Muscle layer of colon (tissue), 2 donors: ENCODE data around the gene ANKRD49.

Experiments used
- H3K27ac ChIP-seq: one replicate; pipeline ENCODE4 v1.7.0; 2013; ENCODE audit warnings: low read depth, mild to moderate bottlenecking, low read length, moderate library complexity
- H3K27me3 ChIP-seq, 2 donors: one replicate each; pipeline ENCODE4 v1.7.0; 2013; ENCODE audit warnings: low read length in 2 of 2, mild to moderate bottlenecking in 2 of 2; ENCODE audit not compliant: insufficient read depth in 2 of 2, control insufficient read depth in 1 of 2
- H3K36me3 ChIP-seq: one replicate; pipeline ENCODE4 v1.7.0; 2013; ENCODE audit warnings: mild to moderate bottlenecking, low read length; ENCODE audit not compliant: insufficient read depth
- H3K4me1 ChIP-seq: one replicate; pipeline ENCODE4 v1.7.0; 2013; ENCODE audit warnings: mild to moderate bottlenecking, low read length; ENCODE audit not compliant: insufficient read depth
- H3K4me3 ChIP-seq, 2 donors: one replicate each; pipeline ENCODE4 v1.7.0; 2013; ENCODE audit warnings: low read length in 2 of 2, low read depth in 1 of 2, mild to moderate bottlenecking in 1 of 2, moderate library complexity in 1 of 2
- H3K9ac ChIP-seq: one replicate; pipeline ENCODE4 v1.7.0; 2013; ENCODE audit warnings: low read length
- H3K9me3 ChIP-seq: one replicate; pipeline ENCODE4 v1.7.0; 2013; ENCODE audit warnings: mild to moderate bottlenecking, low read length
- donor health status: abdominal sarcoma.
- donor health status: Adenocarcinoma of cecum.

ANKRD49 gene

GRCh38 chr11:94532211-94532610 lies 38.4 kb downstream of the ANKRD49 start:
- no peaks in the 10 kb centered on the region for H3K36me3 ChIP-seq
- H3K4me1 ChIP-seq, result no peaks in the 10 kb centered on the region
- H3K27ac ChIP-seq, result no peak overlapping the region
- no peak overlapping the region for H3K9ac ChIP-seq
- H3K27me3 ChIP-seq, result no peaks in the 10 kb centered on the region
- no peaks in the 10 kb centered on the region for H3K9me3 ChIP-seq
- H3K4me3 ChIP-seq, result no peak overlapping the region

DNA sequence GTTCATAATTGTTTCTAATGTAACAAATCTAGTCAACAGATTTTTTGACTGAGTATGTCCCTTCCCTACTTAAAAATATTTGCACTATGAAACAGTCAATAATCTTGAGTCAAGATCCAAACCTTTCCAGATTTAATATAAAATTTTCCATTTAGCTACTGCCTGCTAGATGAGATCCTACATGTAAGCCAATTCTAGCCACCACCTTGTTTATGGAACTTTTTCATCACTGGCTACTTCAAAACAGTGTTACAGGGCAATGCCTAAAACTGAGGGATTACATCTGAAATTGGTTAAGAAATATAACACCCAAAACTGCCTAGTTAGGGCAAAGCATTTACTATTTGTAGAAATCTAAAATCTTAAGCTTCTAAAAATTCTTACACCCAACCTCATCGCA lies 39.4 kb downstream of the ANKRD49 start:
- no peaks in the 10 kb centered on the region for H3K27me3 ChIP-seq
- H3K4me3 ChIP-seq, result no peak overlapping the region
- H3K36me3 ChIP-seq, result no peaks in the 10 kb centered on the region
- H3K27ac ChIP-seq, result no peak overlapping the region
- no peaks in the 10 kb centered on the region for H3K9me3 ChIP-seq
- no peaks in the 10 kb centered on the region for H3K4me1 ChIP-seq
- H3K9ac ChIP-seq, result no peak overlapping the region

DNA sequence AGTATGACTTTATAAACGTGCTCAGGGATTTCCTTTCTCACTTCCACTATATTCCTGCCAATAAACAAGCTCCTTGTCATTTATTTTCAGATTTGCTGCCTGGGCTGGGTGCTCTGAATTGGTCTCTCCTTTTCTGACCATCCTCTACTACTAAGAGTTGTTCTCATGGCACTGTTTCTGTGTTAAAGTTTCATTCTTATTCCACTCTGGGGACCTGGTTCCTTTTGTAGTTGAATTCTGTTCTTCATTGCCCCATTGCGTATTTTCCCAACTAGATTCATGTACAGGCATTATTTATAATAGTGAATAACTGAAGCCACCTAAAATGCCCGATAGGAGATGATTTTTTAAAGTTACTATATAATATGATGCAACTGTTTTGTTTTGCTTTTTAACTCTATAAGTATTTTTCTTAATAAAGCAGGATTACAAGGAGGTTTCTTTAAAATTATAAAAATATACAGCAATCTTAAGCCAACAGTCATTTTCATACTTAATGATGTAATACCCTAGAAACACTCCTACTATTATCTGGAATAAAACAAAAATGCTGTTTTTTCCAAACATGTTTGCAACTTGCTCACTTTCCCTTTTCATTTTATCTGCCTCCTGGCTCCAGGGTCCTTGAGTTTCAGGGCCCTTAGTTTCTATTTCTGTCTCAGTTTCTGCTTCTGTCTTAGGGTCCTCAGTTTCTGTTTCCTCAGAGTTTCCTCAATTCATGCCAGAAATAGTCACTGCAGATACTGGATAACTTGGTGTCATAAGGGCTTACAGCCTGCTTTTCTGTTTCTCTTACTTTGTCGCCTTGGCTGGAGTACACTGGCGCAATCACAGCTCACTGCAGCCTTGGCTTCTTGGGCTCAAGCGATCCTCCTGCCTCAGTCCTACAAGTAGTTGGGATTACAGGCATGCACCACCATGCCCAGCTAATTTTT lies 40.2 kb downstream of the ANKRD49 start:
- H3K4me3 ChIP-seq, result no peak overlapping the region
- no peak overlapping the region for H3K9ac ChIP-seq
- no peaks in the 10 kb centered on the region for H3K27me3 ChIP-seq
- H3K27ac ChIP-seq, result no peak overlapping the region
- no peaks in the 10 kb centered on the region for H3K9me3 ChIP-seq
- H3K4me1 ChIP-seq, result no peaks in the 10 kb centered on the region
- H3K36me3 ChIP-seq, result no peaks in the 10 kb centered on the region

GRCh38 chr11:94536386-94536785 lies 42.6 kb downstream of the ANKRD49 start:
- Histone ChIP-seq H3K27me3 (no peaks in the 10 kb centered on the region), H3K27ac (no peak overlapping the region), H3K9me3 (no peaks in the 10 kb centered on the region)

DNA sequence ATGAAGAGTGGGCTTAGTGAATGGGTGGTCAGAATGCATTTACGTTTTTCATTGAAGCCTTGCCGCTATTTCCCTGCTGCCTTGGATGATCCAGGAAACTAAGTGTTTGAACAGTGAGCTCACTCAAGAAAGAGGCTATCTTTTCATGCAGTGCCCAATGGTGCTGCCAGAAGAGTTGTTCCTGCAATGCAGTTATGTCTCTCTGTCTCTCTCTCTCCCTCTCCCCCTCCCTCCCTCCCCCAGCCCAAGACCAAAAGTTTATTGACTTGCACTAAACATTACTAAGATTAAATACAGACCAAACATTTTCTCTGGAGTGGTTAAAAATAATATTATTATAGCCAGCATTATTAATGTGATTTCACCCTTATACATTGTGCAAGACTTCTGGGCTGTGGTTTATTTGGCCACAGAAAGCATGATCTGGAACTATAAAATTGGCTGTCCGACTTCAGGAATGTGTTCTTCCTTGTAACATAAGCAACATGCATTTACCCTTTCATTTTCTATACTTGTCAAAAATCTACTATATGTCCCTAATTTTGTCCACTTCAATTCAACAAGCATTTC lies 43.3 kb downstream of the ANKRD49 start:
- Histone ChIP-seq H3K36me3 (no peaks in the 10 kb centered on the region), H3K27ac (no peak overlapping the region), H3K4me1 (no peaks in the 10 kb centered on the region), H3K9ac (no peak overlapping the region), H3K27me3 (no peaks in the 10 kb centered on the region), H3K4me3 (no peak overlapping the region), H3K9me3 (no peaks in the 10 kb centered on the region)

More at GRCh38 chr11:94536386-94536785, 42.6 kb downstream of the ANKRD49 start:
- Histone ChIP-seq H3K36me3 (no peaks in the 10 kb centered on the region), H3K4me3 (no peak overlapping the region), H3K4me1 (no peaks in the 10 kb centered on the region), H3K9ac (no peak overlapping the region)

DNA sequence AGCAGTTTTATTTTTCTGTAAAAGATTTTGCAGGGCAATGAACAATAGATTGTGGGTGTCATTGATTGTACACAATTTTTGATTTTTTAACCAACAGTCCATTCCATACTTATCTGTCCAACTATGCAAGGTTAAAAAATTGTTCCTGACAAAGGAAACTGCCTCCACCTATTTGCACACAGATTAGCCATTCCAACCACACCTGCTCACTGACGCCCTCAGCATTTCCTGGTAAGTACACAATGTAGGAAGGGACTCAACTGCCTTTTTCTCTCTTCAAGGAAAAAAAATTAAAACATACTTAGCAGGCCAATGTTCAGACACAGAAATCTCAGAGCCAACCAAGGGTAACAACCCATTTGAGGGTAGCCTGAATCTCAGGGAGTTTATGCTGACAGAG lies 45.6 kb downstream of the ANKRD49 start:
- H3K27me3 ChIP-seq, result no peaks in the 10 kb centered on the region

GRCh38 chr11:94543695-94544645 lies 50.2 kb downstream of the ANKRD49 start, which contains the start of gene FUT4:
Gene FUT4 (plus strand): TSS chr11:94543921. CDS start chr11:94544134, 213 bp downstream.
- Histone ChIP-seq H3K9ac (peak within 1 kb of the TSS; percentile 83), H3K36me3 (peaks cover 5% of the 10 kb centered on the region), H3K9me3 (no peaks in the 10 kb centered on the region), H3K27me3 (no peaks in the 10 kb centered on the region), H3K4me1 (peaks cover 34% of the 10 kb centered on the region), H3K4me3 (peak within 1 kb of the TSS; percentile 61 to 63), H3K27ac (peak within 1 kb of the TSS; percentile 98)

More for the DNA sequence above, 45.6 kb downstream of the ANKRD49 start:
- no peak overlapping the region for H3K27ac ChIP-seq
- H3K4me3 ChIP-seq, result no peak overlapping the region
- H3K9me3 ChIP-seq, result no peaks in the 10 kb centered on the region
- no peak overlapping the region for H3K9ac ChIP-seq
- peaks cover 7% of the 10 kb centered on the region for H3K4me1 ChIP-seq
- no peaks in the 10 kb centered on the region for H3K36me3 ChIP-seq

GRCh38 chr11:94544646-94545263 lies 51.0 kb downstream of the ANKRD49 start:
- H3K27ac ChIP-seq, result peak overlapping the region; percentile 35
- H3K36me3 ChIP-seq, result peaks cover 5% of the 10 kb centered on the region
- H3K9me3 ChIP-seq, result no peaks in the 10 kb centered on the region
- H3K4me3 ChIP-seq, result peak overlapping the region; percentile 61 to 63
- peak overlapping the region; percentile 83 for H3K9ac ChIP-seq
- H3K27me3 ChIP-seq, result no peaks in the 10 kb centered on the region
- peaks cover 38% of the 10 kb centered on the region for H3K4me1 ChIP-seq

GRCh38 chr11:94545264-94546161 lies 51.7 kb downstream of the ANKRD49 start:
- no peaks in the 10 kb centered on the region for H3K9me3 ChIP-seq

DNA sequence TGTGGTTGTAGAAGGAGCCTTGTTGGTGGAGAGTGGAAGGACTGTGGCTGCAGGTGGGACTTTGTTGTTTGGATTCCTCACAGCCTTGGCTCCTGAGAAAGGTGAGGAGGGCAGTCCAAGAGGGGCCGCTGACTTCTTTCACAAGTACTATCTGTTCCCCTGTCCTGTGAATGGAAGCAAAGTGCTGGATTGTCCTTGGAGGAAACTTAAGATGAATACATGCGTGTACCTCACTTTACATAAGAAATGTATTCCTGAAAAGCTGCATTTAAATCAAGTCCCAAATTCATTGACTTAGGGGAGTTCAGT lies 52.3 kb downstream of the ANKRD49 start:
- Histone ChIP-seq H3K27me3 (no peaks in the 10 kb centered on the region), H3K27ac (no peak overlapping the region), H3K4me3 (peak overlapping the region in 1 of 2 donors; percentile 63)

More at GRCh38 chr11:94545264-94546161, 51.7 kb downstream of the ANKRD49 start:
- H3K4me3 ChIP-seq, result peak overlapping the region; percentile 61 to 63
- peak overlapping the region; percentile 35 for H3K27ac ChIP-seq
- no peak overlapping the region for H3K9ac ChIP-seq
- H3K27me3 ChIP-seq, result no peaks in the 10 kb centered on the region
- peaks cover 5% of the 10 kb centered on the region for H3K36me3 ChIP-seq
- peaks cover 38% of the 10 kb centered on the region for H3K4me1 ChIP-seq

More for the DNA sequence above, 52.3 kb downstream of the ANKRD49 start:
- H3K9me3 ChIP-seq, result no peaks in the 10 kb centered on the region
- peaks cover 38% of the 10 kb centered on the region for H3K4me1 ChIP-seq
- H3K9ac ChIP-seq, result no peak overlapping the region
- peaks cover 5% of the 10 kb centered on the region for H3K36me3 ChIP-seq
